Measurements from ENCODE around the gene TEC. TPM values are rescaled to one million over a fixed set of nuclear protein-coding genes. Genes with fewer than 3 reads are reported as not detected.

TEC gene
- total RNA-seq, 1 experiment from 2014 or later: 0.67 TPM

DNA sequence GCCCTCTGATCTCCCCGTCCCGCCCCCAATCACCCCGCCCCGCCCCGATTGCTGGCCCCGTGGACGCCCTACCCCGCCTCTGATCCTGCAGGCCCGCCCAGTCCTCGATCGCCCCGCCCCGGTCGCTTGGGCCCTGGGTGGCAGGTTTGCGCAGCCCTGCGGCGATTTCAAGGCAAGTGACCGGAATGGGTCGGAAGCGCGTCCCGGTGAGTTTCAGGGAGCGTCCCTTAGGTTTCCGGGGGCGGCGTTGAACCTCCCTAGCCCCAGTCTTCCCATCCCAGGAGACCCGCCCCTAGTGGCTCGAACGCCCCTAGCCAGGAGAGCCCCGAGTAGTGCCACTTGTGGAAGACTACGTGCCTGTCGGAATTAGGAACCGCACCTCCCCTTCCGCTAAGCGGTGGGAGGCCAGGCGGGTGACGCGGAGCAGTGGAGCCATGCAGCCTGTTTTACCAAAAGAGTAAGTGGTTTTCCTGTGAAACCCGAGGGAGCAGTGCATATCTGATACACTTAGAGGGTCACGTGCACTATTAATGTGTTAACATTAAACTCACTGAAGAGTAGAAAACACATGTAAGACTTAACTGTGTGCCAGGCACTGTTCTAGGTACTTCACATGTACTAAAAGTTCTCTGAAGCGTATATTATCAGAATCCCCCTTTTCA is 354 bp upstream of the TEC start:
- DNase-seq (ENCODE audit: low read depth, low spot score) (no peak), ATAC-seq (peak; percentile 96)
- no peaks in the 10 kb centered on the region for H3K4me1 ChIP-seq (ENCODE audit: control insufficient read depth, insufficient read depth, low read length)
- no peak overlapping the region for H3K27ac ChIP-seq (ENCODE audit: low read length)
- CTCF ChIA-PET: no interaction called here
- BruUV-seq (replicated peaks): no TSS peak
- no peaks in the 10 kb centered on the region for H3K36me3 ChIP-seq (ENCODE audit: control insufficient read depth, insufficient read depth, low read length)
- TF ChIP-seq SIN3A (IDR thresholded peaks at IDR 0.05; ENCODE audit: borderline replicate concordance, insufficient read depth, low read depth, low read length) (no peak), POLR2AphosphoS5 (IDR thresholded peaks at IDR 0.05; ENCODE audit: low read depth, low read length) (no peak), REST (IDR thresholded peaks at IDR 0.05; ENCODE audit: insufficient read depth in 1 of 2, low read depth in 2 of 2, low read length in 1 of 2) (no peak), TCF7L2 (IDR thresholded peaks at IDR 0.05; ENCODE audit: low read depth, low read length) (no peak)
- TF ChIP-seq, protein P1, sequence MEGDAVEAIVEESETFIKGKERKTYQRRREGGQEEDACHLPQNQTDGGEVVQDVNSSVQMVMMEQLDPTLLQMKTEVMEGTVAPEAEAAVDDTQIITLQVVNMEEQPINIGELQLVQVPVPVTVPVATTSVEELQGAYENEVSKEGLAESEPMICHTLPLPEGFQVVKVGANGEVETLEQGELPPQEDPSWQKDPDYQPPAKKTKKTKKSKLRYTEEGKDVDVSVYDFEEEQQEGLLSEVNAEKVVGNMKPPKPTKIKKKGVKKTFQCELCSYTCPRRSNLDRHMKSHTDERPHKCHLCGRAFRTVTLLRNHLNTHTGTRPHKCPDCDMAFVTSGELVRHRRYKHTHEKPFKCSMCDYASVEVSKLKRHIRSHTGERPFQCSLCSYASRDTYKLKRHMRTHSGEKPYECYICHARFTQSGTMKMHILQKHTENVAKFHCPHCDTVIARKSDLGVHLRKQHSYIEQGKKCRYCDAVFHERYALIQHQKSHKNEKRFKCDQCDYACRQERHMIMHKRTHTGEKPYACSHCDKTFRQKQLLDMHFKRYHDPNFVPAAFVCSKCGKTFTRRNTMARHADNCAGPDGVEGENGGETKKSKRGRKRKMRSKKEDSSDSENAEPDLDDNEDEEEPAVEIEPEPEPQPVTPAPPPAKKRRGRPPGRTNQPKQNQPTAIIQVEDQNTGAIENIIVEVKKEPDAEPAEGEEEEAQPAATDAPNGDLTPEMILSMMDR (IDR thresholded peaks at IDR 0.05): peak; percentile 22; the same call in 1 of the 2 replicates
- intact Hi-C loops (cut with micrococcal nuclease; ENCODE audit: unreplicated experiment): no loop called here
- H3K27me3 ChIP-seq (ENCODE audit: control insufficient read depth, insufficient read depth, low read length): no peaks in the 10 kb centered on the region
- POLR2A ChIA-PET: no interaction called here
- in situ Hi-C loops (cut with HindIII; ENCODE audit: low pct_unique_long_range_greater_than_20kb, low sequenced_read_pairs): no loop called here
- H3K4me3 ChIP-seq (ENCODE audit: low read depth in 2 of 2, low read length in 2 of 2): peak overlapping the region; percentile 63
- no peaks in the 10 kb centered on the region for H3K9me3 ChIP-seq (ENCODE audit: control insufficient read depth, insufficient read depth, low read depth, low read length)

DNA sequence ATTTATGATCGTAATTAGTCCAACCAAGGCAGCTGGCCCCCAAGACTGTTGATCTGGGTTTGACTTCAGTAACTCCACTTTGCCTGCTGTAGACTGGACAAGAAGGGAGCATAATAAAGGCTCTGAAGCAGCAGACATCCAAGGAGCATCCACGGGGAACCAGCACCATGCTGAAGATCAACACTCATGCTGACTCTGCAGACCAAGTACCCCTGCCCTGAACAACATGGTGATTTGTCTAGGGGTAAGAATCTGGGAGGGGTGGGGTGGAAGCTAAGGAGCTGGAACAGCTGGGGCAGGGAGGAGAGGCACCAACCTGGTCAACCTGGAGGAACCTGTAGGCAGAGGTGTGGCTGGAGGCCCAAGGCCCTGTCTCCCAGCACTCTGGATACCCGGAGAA is 2.1 kb downstream of the TEC start:
- Histone ChIP-seq H3K36me3 (ENCODE audit: control insufficient read depth, insufficient read depth, low read length) (no peaks in the 10 kb centered on the region), H3K9me3 (ENCODE audit: control insufficient read depth, insufficient read depth, low read depth, low read length) (no peaks in the 10 kb centered on the region), H3K27ac (ENCODE audit: low read length) (no peak overlapping the region), H3K4me3 (ENCODE audit: low read depth in 2 of 2, low read length in 2 of 2) (no peak overlapping the region), H3K4me1 (ENCODE audit: control insufficient read depth, insufficient read depth, low read length) (no peaks in the 10 kb centered on the region), H3K27me3 (ENCODE audit: control insufficient read depth, insufficient read depth, low read length) (no peaks in the 10 kb centered on the region)
- ATAC-seq (no peak), DNase-seq (ENCODE audit: low read depth, low spot score) (no peak)
- ChIA-PET POLR2A (no interaction called here), CTCF (no interaction called here)
- intact Hi-C loops (cut with micrococcal nuclease; ENCODE audit: unreplicated experiment): no loop called here
- BruUV-seq (replicated peaks): no TSS peak
- no peak for TF ChIP-seq SIN3A (IDR thresholded peaks at IDR 0.05; ENCODE audit: borderline replicate concordance, insufficient read depth, low read depth, low read length)
- TF ChIP-seq TCF7L2 (IDR thresholded peaks at IDR 0.05; ENCODE audit: low read depth, low read length): no peak
- TF ChIP-seq, protein P1 (IDR thresholded peaks at IDR 0.05): no peak
- TF ChIP-seq POLR2AphosphoS5 (IDR thresholded peaks at IDR 0.05; ENCODE audit: low read depth, low read length): no peak
- TF ChIP-seq REST (IDR thresholded peaks at IDR 0.05; ENCODE audit: insufficient read depth in 1 of 2, low read depth in 2 of 2, low read length in 1 of 2): no peak
- in situ Hi-C loops (cut with HindIII; ENCODE audit: low pct_unique_long_range_greater_than_20kb, low sequenced_read_pairs): no loop called here

Measured in Panc1 (cell line).